GM18909 (cell line): ENCODE results near the gene PHLDA3.

Experiments used
- ATAC-seq: cut with Tn5 transposase; IDR thresholded peaks from one replicate; pipeline ENCODE4 v1.9.1; 2021; ENCODE audit warnings: mild to moderate bottlenecking; ENCODE audit not compliant: unreplicated experiment, poor library complexity

Gene PHLDA3

GRCh38 chr1:201468501-201468843, 516 bp downstream of the PHLDA3 start:
- peak; percentile 52 for ATAC-seq

DNA sequence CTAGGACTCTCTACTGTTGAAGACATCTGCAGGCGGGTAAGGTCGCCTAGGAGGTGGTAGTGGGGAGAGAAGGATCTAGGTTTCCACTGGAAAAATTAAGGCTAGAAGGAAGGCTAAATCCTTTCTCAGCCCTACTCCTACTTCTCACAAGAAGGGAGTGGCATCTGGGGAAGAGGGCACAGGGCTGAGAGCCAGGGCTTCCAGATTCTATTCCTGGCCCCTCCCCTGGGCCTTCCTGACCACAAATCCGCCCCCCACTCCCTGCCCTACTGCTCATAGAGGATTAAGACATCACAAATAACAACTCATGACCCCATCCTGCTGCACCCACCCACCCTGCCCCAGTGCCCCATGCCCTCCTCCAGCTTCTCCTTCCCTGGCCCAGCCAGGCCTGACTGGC, 2.5 kb downstream of the PHLDA3 start:
- ATAC-seq: no peak

DNA sequence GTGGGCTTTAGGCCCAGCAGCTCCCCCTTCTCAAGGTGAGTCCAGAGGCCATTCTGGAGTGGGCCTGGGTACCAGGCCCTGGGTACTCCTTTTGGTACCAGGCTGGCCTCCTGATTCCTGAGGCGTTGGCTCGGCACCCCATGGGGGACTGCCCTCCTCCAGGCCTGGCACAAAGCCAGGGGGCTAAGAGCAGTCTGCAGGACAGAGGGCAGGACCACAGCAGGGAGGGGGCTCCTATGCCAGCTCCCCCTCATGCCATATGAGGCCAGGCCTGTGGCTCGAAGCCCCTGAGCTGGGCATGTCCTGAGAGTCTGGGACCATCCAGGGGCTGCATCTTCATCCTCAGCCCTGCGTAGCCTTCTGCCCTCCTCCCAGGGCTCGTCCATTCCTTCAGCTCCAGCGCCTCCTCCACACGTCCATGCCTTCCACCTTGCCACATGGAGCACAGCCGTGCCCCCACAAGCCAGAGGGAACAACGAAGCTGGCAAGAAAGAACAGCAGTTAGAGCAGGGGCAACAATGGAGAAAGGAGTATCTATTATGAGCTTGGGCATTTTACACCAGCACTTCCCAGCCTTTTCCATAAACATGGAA, 3.2 kb downstream of the PHLDA3 start:
- no peak for ATAC-seq

DNA sequence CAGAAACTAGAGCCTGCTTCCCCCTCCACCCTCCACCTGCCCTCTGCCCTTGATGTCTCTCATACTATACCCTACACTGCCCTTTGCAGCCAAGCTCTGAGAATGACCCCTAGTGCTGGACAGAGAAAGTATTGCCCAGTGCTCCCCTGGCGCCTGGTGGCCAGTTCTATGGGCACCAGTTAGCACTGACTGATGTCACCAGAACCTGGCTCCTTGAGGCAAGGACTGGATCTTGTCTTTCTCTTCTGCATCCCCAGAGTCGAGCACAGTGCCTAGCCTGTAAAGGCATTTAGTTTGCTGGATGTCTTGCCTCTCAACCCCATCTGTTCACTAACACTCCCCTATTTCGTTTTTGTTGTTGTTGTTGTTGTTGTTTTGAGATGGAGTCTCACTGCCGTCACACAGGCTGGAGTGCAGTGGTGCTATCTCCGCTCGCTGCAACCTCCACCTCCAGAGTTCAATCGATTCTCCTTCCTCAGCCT, 5.9 kb downstream of the PHLDA3 start:
- no peak for ATAC-seq

- no peak for ATAC-seq
Measured at GRCh38 chr1:201461645-201462441, 7.1 kb downstream of the PHLDA3 start.

DNA sequence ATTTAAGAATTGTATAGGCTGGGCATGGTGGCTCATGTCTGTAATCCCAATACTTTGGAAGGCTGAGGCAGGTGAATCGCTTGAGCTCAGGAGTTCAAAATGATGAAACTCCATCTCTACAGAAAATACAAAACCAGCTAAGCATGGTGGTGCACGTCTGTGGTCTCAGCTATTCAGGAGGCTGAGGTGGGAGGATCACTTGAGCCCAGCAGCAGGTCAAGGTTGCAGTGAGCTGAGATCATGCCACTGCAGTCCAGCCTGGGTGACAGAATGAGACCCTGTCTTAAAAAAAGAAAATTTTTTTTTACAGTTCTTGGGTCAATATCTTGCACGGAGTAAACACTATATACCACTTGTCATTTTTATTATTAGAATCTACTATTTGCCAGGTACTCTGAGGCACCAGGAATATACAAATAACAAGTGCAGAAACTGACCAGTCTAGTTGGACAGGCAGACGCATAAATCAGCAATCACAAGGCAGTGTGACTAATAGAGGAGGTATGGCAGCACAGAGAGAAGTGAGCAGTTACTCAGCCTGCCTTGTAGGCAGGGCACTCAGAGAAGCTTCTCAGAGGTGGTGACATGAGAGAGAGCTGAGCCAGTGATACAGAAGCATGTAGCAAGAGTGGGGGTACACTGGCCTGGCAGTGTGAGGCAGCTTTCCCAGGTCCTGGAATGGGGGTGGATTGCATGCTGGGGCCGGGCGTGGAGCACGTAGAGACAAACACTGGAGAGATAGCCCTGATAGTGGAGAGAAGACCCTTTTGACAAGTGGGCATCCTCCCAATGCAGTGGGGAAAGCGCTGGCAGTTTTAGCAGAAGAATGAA, 8.0 kb downstream of the PHLDA3 start:
- ATAC-seq: no peak

GRCh38 chr1:201459775-201460174, 9.2 kb downstream of the PHLDA3 start:
- no peak for ATAC-seq

DNA sequence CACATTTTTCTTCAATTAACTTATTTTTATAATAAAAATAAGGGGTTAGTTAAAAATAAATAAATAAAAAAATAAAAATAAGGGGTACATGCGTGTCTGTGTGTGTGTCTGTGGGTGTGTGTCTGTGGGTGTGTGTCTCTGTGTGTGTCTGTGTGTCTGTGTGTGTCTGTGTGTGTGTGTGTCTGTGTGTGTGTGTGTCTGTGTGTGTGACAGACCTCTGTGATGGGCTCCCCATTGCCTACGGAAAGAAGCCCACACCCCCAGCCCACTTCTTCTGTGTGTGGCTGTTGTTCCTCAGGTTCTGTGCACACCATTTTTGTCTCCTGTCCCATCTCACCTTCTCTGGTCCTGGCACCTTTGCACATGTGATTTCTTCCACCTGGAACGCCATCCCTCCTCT, 9.9 kb downstream of the PHLDA3 start:
- ATAC-seq: no peak

- no peak for ATAC-seq
Measured at GRCh38 chr1:201457508-201457960, 11.5 kb downstream of the PHLDA3 start.

DNA sequence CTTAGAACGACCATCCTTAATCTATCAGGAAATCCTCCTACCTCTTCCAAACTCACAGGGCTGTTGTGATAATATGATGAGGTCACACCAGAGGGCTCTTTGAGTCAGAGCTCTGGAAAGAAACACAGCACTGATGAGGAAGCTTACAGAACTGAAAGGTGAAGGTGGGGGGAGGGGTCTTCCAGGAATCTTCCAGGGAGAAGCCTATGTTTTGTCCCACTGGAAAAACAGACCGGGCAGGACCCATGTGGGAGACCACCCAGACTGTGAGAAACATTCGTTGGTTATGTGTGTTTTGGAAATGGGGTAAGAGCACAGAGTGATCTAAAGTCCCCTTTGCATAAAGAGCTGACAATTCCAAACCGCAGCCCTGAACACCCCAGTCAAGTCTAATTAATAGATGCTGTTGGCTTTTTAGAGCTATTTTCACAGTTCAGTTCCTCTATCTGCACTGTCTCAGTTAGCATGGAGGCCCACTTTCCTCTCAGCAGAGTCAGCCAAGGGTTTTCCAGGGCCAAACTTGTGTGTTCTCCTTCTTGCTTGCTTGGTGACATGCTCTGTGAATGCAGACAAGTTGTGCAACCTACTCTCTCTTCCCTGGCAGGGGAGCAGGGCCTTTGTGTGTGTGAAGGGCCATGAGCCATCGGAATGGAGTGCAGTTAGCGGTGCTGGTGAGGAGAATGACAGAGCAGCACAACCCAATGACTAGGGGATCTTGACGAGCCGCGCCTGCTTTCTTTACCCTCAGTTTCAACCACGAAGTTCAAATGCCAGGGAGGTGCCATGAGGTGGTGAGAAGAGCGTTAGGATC, 12.3 kb downstream of the PHLDA3 start:
- ATAC-seq: no peak

GRCh38 chr1:201455098-201455497, 13.9 kb downstream of the PHLDA3 start:
- no peak for ATAC-seq

GRCh38 chr1:201454608-201455007, 14.4 kb downstream of the PHLDA3 start:
- no peak for ATAC-seq

DNA sequence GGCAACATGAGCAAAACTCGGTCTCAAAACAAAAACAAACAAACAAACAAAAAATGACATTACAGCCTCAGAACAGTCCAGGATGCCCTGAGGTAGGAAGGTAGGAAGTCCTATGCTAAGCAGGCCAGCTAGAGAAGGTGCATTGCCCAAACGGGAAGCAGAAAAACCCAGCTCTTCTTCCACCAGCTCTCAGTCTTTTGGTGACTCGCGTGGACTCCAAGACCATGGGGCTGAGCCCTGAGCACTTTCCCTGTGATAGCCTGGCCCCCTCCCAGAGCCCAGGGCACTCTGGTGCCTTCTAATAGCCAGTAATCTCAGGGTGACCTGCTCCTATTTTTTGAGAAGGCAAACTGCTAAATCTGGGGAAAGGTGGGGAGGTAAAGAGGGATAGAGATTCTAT, 16.1 kb downstream of the PHLDA3 start:
- ATAC-seq: no peak

DNA sequence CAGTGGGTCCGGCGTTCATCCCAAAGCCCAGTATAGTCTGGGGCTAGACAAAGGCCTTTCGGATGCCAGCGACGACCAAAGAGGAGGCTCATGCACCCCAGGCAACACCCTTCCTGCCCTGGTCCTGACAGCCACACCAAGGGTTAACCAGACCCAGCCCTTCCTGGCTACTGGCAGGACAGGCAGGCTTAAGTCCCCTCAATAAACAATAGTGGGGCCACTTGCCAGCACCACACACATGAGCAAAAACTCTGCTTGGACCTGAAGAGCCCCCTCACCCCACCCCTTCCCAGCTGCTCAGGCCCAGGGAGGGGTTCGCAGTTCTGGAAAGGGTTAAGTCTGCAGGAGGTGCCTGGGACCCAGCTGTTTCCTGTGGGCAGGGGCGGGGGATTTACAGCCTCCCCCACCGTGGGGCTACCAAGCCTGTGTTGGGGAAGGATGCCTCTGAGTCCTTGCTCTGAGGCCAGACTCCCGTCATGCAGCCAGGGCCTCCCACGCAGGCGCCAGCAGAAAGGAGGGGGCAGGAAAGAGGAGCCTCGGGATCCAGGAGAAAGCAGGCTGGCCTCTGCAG, 18.2 kb downstream of the PHLDA3 start:
- no peak for ATAC-seq

DNA sequence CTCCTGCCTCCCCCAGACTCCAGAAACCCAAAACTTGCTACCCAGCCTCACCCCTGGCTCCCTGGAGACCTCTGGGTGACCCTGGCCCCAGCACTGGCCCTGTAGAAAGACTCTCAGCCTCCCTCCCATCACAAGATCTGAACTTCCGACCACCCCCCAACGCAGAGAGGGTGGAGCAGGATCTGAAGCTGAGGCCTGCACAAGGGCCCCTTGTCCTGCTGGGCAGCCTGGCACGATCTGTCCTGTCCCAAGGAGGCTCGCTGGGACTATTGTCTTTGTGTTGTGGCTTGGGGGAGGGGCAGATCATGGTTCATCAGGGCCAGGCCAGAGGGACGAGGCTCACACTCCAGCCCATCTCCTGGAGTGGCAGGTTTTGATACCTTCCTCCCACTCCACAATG, 20.0 kb downstream of the PHLDA3 start:
- ATAC-seq: no peak

GRCh38 chr1:201447903-201448871, 20.8 kb downstream of the PHLDA3 start:
- peak; percentile 76 for ATAC-seq

DNA sequence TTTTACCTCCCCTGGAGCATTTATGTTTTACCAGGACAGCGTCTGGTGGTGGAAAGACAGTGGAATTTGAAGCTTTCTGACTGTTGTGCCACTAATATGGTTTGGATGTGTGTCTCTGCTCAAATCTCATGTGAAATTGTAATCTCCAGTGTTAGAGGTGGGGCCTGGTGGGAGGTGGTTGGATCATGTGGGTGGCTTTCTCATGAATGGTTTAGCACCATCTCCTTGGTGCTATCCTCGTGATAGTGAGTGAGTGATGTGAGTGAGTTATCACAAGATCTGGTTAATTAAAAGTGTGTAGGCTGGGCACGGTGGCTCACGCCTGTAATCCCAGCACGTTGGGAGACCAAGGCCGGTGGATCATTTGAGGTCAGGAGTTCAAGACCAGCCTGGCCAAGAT, 23.7 kb downstream of the PHLDA3 start:
- ATAC-seq: no peak

DNA sequence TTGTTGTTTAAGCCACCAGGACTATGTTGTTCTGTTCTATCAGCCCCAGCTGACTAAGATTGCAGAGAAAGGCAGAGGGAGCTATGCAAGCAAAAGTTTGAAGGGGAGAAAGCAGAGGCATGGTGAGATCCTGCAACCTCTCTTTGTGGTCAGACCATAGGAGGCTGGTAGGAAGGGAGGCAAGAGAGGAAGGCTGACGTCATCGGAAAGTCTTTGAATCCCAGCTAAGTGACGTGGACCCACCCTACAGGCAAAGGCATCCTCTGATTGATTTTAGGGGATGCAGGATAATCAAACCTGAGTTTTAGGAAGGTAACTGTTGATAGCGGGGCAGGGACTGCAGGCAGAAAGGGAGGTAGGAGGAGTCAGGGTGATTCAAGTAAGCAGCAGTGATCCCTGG, 24.2 kb downstream of the PHLDA3 start:
- ATAC-seq: no peak

GRCh38 chr1:201443747-201444146, 25.2 kb downstream of the PHLDA3 start:
- no peak for ATAC-seq
